Measurements from ENCODE around the gene GNB1L. TPM values are rescaled to one million over a fixed set of nuclear protein-coding genes. Genes with fewer than 3 reads are reported as not detected.

GNB1L gene
- total and polyA plus RNA-seq, 4 donors, result 3.2 to 10.3 (median 5.3) TPM

GRCh38 chr22:19747551-19747950 lies 107.1 kb downstream of the GNB1L start:
- Histone ChIP-seq H3K9me3 (ENCODE audit: control insufficient read depth, insufficient read depth, low read length) (no peaks in the 10 kb centered on the region), H3K27ac (ENCODE audit: low read depth, low read length) (no peak overlapping the region), H3K27me3 (ENCODE audit: control insufficient read depth, insufficient read depth, low read length) (peaks cover 10% of the 10 kb centered on the region), H3K4me3 (ENCODE audit: low read depth, low read length) (no peak overlapping the region), H3K36me3 (ENCODE audit: control insufficient read depth, insufficient read depth, low read length) (peaks cover 3% of the 10 kb centered on the region), H3K4me1 (ENCODE audit: control insufficient read depth, insufficient read depth, low read length) (peaks cover 17% of the 10 kb centered on the region)
- 57% methylated on average over 9 of the region's 12 CpGs for WGBS (ENCODE audit: insufficient coverage)
- DNase-seq (ENCODE audit: low read depth in 4 of 6, low spot score in 6 of 6), result no peak

GRCh38 chr22:19746726-19747125 lies 107.9 kb downstream of the GNB1L start:
- 91% methylated on average over 13 of the region's 13 CpGs for WGBS (ENCODE audit: insufficient coverage)

GRCh38 chr22:19745155-19746101 lies 109.2 kb downstream of the GNB1L start:
- WGBS (ENCODE audit: insufficient coverage), result 62% methylated on average over 23 of the region's 24 CpGs
- Histone ChIP-seq H3K36me3 (ENCODE audit: control insufficient read depth, insufficient read depth, low read length) (peaks cover 3% of the 10 kb centered on the region), H3K27ac (ENCODE audit: low read depth, low read length) (no peak overlapping the region), H3K9me3 (ENCODE audit: control insufficient read depth, insufficient read depth, low read length) (no peaks in the 10 kb centered on the region), H3K27me3 (ENCODE audit: control insufficient read depth, insufficient read depth, low read length) (no peaks in the 10 kb centered on the region), H3K4me3 (ENCODE audit: low read depth, low read length) (no peak overlapping the region), H3K4me1 (ENCODE audit: control insufficient read depth, insufficient read depth, low read length) (peaks cover 22% of the 10 kb centered on the region)
- no peak for DNase-seq (ENCODE audit: low read depth in 4 of 6, low spot score in 6 of 6)

More at GRCh38 chr22:19746726-19747125, 107.9 kb downstream of the GNB1L start:
- peaks cover 4% of the 10 kb centered on the region for H3K27me3 ChIP-seq (ENCODE audit: control insufficient read depth, insufficient read depth, low read length)
- peaks cover 3% of the 10 kb centered on the region for H3K36me3 ChIP-seq (ENCODE audit: control insufficient read depth, insufficient read depth, low read length)
- H3K4me1 ChIP-seq (ENCODE audit: control insufficient read depth, insufficient read depth, low read length), result peaks cover 22% of the 10 kb centered on the region
- no peaks in the 10 kb centered on the region for H3K9me3 ChIP-seq (ENCODE audit: control insufficient read depth, insufficient read depth, low read length)
- H3K4me3 ChIP-seq (ENCODE audit: low read depth, low read length), result no peak overlapping the region
- H3K27ac ChIP-seq (ENCODE audit: low read depth, low read length), result no peak overlapping the region
- DNase-seq (ENCODE audit: low read depth in 4 of 6, low spot score in 6 of 6), result no peak

GRCh38 chr22:19744350-19745006 lies 110.2 kb downstream of the GNB1L start:
- Histone ChIP-seq H3K4me3 (ENCODE audit: low read depth, low read length) (no peak overlapping the region), H3K9me3 (ENCODE audit: control insufficient read depth, insufficient read depth, low read length) (no peaks in the 10 kb centered on the region), H3K4me1 (ENCODE audit: control insufficient read depth, insufficient read depth, low read length) (peaks cover 22% of the 10 kb centered on the region), H3K27me3 (ENCODE audit: control insufficient read depth, insufficient read depth, low read length) (no peaks in the 10 kb centered on the region), H3K27ac (ENCODE audit: low read depth, low read length) (no peak overlapping the region), H3K36me3 (ENCODE audit: control insufficient read depth, insufficient read depth, low read length) (peaks cover 3% of the 10 kb centered on the region)
- no peak for DNase-seq (ENCODE audit: low read depth in 4 of 6, low spot score in 6 of 6)
- 83% methylated on average over 13 of the region's 13 CpGs for WGBS (ENCODE audit: insufficient coverage)

- Histone ChIP-seq H3K27ac (ENCODE audit: low read depth, low read length) (no peak overlapping the region), H3K27me3 (ENCODE audit: control insufficient read depth, insufficient read depth, low read length) (no peaks in the 10 kb centered on the region), H3K9me3 (ENCODE audit: control insufficient read depth, insufficient read depth, low read length) (no peaks in the 10 kb centered on the region), H3K4me1 (ENCODE audit: control insufficient read depth, insufficient read depth, low read length) (peaks cover 22% of the 10 kb centered on the region), H3K4me3 (ENCODE audit: low read depth, low read length) (no peak overlapping the region), H3K36me3 (ENCODE audit: control insufficient read depth, insufficient read depth, low read length) (peaks cover 3% of the 10 kb centered on the region)
- no peak for DNase-seq (ENCODE audit: low read depth in 4 of 6, low spot score in 6 of 6)
- WGBS (ENCODE audit: insufficient coverage), result 93% methylated on average over 4 of the region's 4 CpGs
Measured at GRCh38 chr22:19743651-19744050, 111.0 kb downstream of the GNB1L start.

DNA sequence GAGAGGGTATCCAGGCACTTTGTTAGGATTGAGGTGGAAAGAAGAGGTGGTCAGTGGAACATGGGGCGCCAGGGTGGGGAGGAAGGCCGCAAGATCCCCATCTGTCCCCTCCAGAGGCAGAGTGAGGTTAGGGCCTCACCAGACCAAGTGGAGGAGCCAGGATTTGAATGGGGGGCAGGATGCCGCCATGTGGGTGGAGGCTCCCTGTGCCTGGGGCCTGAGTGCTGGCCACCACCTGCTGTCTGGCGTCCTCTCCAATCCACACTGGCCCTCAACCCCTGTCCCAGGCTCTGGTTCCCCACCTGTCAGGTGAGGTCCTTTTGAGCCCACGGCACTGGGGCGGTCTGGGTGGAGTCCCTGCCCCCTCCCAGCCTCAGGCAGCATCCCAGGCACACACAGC lies 111.6 kb downstream of the GNB1L start:
- H3K4me1 ChIP-seq (ENCODE audit: control insufficient read depth, insufficient read depth, low read length), result peaks cover 22% of the 10 kb centered on the region
- H3K27ac ChIP-seq (ENCODE audit: low read depth, low read length), result no peak overlapping the region
- H3K36me3 ChIP-seq (ENCODE audit: control insufficient read depth, insufficient read depth, low read length), result peaks cover 3% of the 10 kb centered on the region
- 98% methylated on average over 5 of the region's 6 CpGs for WGBS (ENCODE audit: insufficient coverage)
- H3K4me3 ChIP-seq (ENCODE audit: low read depth, low read length), result no peak overlapping the region
- no peak for DNase-seq (ENCODE audit: low read depth in 4 of 6, low spot score in 6 of 6)
- H3K27me3 ChIP-seq (ENCODE audit: control insufficient read depth, insufficient read depth, low read length), result no peaks in the 10 kb centered on the region
- H3K9me3 ChIP-seq (ENCODE audit: control insufficient read depth, insufficient read depth, low read length), result no peaks in the 10 kb centered on the region

GRCh38 chr22:19742160-19743066 lies 112.3 kb downstream of the GNB1L start:
- no peaks in the 10 kb centered on the region for H3K9me3 ChIP-seq (ENCODE audit: control insufficient read depth, insufficient read depth, low read length)
- no peaks in the 10 kb centered on the region for H3K27me3 ChIP-seq (ENCODE audit: control insufficient read depth, insufficient read depth, low read length)
- WGBS (ENCODE audit: insufficient coverage), result 84% methylated on average over 13 of the region's 21 CpGs
- DNase-seq (ENCODE audit: low read depth in 4 of 6, low spot score in 6 of 6), result no peak
- no peak overlapping the region for H3K27ac ChIP-seq (ENCODE audit: low read depth, low read length)
- H3K4me1 ChIP-seq (ENCODE audit: control insufficient read depth, insufficient read depth, low read length), result peaks cover 22% of the 10 kb centered on the region
- no peak overlapping the region for H3K4me3 ChIP-seq (ENCODE audit: low read depth, low read length)
- peaks cover 3% of the 10 kb centered on the region for H3K36me3 ChIP-seq (ENCODE audit: control insufficient read depth, insufficient read depth, low read length)

DNA sequence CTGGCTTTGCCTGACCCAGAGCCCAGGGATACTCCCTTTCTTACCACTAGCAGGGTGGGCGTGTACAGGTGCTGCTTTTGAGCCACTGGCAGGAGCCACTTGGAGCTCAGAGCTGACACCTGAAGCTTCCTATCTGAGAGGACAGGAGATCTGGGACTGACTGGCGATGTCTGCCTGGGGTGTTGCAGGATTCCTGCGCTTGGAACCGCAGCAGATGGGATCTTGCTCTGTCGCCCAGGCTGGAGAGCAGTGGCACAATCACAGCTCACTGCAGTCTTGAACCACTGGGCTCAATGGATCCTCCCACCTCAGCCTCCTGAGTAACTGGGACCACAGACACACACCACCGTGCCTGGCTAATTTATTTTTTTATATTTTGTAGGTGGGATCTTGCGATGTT lies 113.6 kb downstream of the GNB1L start:
- Histone ChIP-seq H3K36me3 (ENCODE audit: control insufficient read depth, insufficient read depth, low read length) (peaks cover 3% of the 10 kb centered on the region), H3K9me3 (ENCODE audit: control insufficient read depth, insufficient read depth, low read length) (no peaks in the 10 kb centered on the region), H3K4me3 (ENCODE audit: low read depth, low read length) (no peak overlapping the region), H3K27ac (ENCODE audit: low read depth, low read length) (no peak overlapping the region), H3K27me3 (ENCODE audit: control insufficient read depth, insufficient read depth, low read length) (no peaks in the 10 kb centered on the region), H3K4me1 (ENCODE audit: control insufficient read depth, insufficient read depth, low read length) (peaks cover 24% of the 10 kb centered on the region)
- 91% methylated on average over 5 of the region's 7 CpGs for WGBS (ENCODE audit: insufficient coverage)
- DNase-seq (ENCODE audit: low read depth in 4 of 6, low spot score in 6 of 6), result no peak

DNA sequence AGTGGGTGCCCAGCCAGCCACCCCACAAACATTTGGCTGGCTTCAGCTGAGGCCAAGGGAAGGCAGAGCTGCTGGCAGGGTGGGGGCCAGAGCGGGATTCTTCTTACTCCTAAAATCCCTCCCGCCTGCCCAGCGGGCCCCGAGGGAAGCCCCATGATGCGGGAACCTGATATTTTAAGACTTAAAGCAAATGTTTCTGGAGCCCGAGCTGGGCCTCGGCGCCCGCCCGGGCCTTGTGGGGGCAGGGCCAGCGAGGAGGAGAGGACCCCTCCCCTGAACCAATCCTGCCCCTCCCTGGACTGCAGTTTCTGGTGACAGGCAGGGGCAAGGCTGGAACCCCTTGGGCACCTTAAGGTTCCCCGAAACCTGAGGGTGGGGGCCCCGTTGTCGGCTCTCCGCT lies 114.1 kb downstream of the GNB1L start:
- H3K27ac ChIP-seq (ENCODE audit: low read depth, low read length), result no peak overlapping the region
- DNase-seq (ENCODE audit: low read depth in 4 of 6, low spot score in 6 of 6), result no peak
- no peak overlapping the region for H3K4me3 ChIP-seq (ENCODE audit: low read depth, low read length)
- H3K36me3 ChIP-seq (ENCODE audit: control insufficient read depth, insufficient read depth, low read length), result peaks cover 3% of the 10 kb centered on the region
- H3K4me1 ChIP-seq (ENCODE audit: control insufficient read depth, insufficient read depth, low read length), result peaks cover 19% of the 10 kb centered on the region
- H3K9me3 ChIP-seq (ENCODE audit: control insufficient read depth, insufficient read depth, low read length), result no peaks in the 10 kb centered on the region
- H3K27me3 ChIP-seq (ENCODE audit: control insufficient read depth, insufficient read depth, low read length), result peaks cover 3% of the 10 kb centered on the region
- WGBS (ENCODE audit: insufficient coverage), result 77% methylated on average over 14 of the region's 15 CpGs
